Measurements from ENCODE around the gene CARD6. TPM values are rescaled to one million over a fixed set of nuclear protein-coding genes. Genes with fewer than 3 reads are reported as not detected.
"Not testable (repeated sequence)": the region's sequence is repeated elsewhere in the genome, so short reads cannot be mapped to it uniquely, and the experiment has no call there.

Gene CARD6
- 3.8 TPM for polyA plus RNA-seq (2013, experiment 1 of 2)
- polyA plus RNA-seq (2013, experiment 2 of 2): 3.9 TPM

- H3K18ac ChIP-seq (ENCODE audit: low read depth in 1 of 2, low read length in 2 of 2): peak within 1 kb of the TSS in 1 of 2 experiments; percentile 84
Measured at GRCh38 chr5:40841068-40841805, at the start of gene CARD6. Gene CARD6, plus strand, starts transcription at chr5:40841367. Its CDS starts 16 bp downstream, at chr5:40841383.

GRCh38 chr5:40791715-40792139 lies 49.4 kb upstream of the CARD6 start:
- no peak overlapping the region for H3K4ac ChIP-seq (ENCODE audit: low read depth in 1 of 2, low read length in 2 of 2)
- no peaks in the 10 kb centered on the region for H3K27me3 ChIP-seq (ENCODE audit: control insufficient read depth in 1 of 2, insufficient read depth in 1 of 2, low read length in 2 of 2)
- H2BK5ac ChIP-seq (ENCODE audit: low read depth, low read length, poor library complexity, severe bottlenecking): no peak overlapping the region
- H3K4me3 ChIP-seq (ENCODE audit: insufficient read depth in 1 of 2, low read depth in 1 of 2, low read length in 2 of 2): peak overlapping the region in 1 of 2 experiments; percentile 15
- H3K4me2 ChIP-seq (ENCODE audit: low read length, poor library complexity, severe bottlenecking): no peak overlapping the region
- DNase-seq: no peak
- no peak overlapping the region for H2AK5ac ChIP-seq (ENCODE audit: low read length, severe bottlenecking)
- no peak overlapping the region for H2BK15ac ChIP-seq (ENCODE audit: low read depth, poor library complexity, severe bottlenecking)
- H3K36me3 ChIP-seq (ENCODE audit: control insufficient read depth in 1 of 2, insufficient read depth in 2 of 2, low read depth in 1 of 2, low read length in 2 of 2): peaks cover 4 to 17% of the 10 kb centered on the region in 2 experiments
- H3K4me1 ChIP-seq (ENCODE audit: control insufficient read depth, insufficient read depth, low read depth, low read length): no peaks in the 10 kb centered on the region
- no peak overlapping the region for H3K23ac ChIP-seq (ENCODE audit: low read length in 2 of 2)
- no peak overlapping the region for H2BK120ac ChIP-seq (ENCODE audit: low read depth, low read length)
- H2AFZ ChIP-seq (ENCODE audit: low read depth, low read length): no peak overlapping the region
- no peak overlapping the region for H4K8ac ChIP-seq (ENCODE audit: low read length)
- no peak overlapping the region for H4K91ac ChIP-seq (ENCODE audit: low read length)
- WGBS: 84% methylated on average over 2 of the region's 3 CpGs
- no peak overlapping the region for H3K27ac ChIP-seq (ENCODE audit: low read length, poor library complexity, severe bottlenecking)
- no peaks in the 10 kb centered on the region for H3K79me1 ChIP-seq (replicated peaks; ENCODE audit: low read length, poor library complexity, severe bottlenecking)
- H2BK12ac ChIP-seq (ENCODE audit: low read length in 2 of 2): no peak overlapping the region
- peaks cover 8% of the 10 kb centered on the region for H3K9me3 ChIP-seq (ENCODE audit: control insufficient read depth, low read length)
- no peak overlapping the region for H3K14ac ChIP-seq (ENCODE audit: low read length in 2 of 2)
- peak overlapping the region; percentile 25 for H3K9ac ChIP-seq (ENCODE audit: low read length)
- no peak overlapping the region for H3K18ac ChIP-seq (ENCODE audit: low read depth in 1 of 2, low read length in 2 of 2)

More at GRCh38 chr5:40841068-40841805, at the start of gene CARD6:
- Histone ChIP-seq H3K9ac (ENCODE audit: low read length) (peak within 1 kb of the TSS; percentile 99), H3K23ac (ENCODE audit: low read length in 2 of 2) (no peak within 1 kb of the TSS), H3K36me3 (ENCODE audit: control insufficient read depth in 1 of 2, insufficient read depth in 2 of 2, low read depth in 1 of 2, low read length in 2 of 2) (peaks cover 0 to 29% of the 10 kb centered on the region in 2 experiments), H3K27me3 (ENCODE audit: control insufficient read depth in 1 of 2, insufficient read depth in 1 of 2, low read length in 2 of 2) (no peaks in the 10 kb centered on the region), H3K4me3 (ENCODE audit: insufficient read depth in 1 of 2, low read depth in 1 of 2, low read length in 2 of 2) (peak within 1 kb of the TSS in 1 of 2 experiments; percentile 83), H2BK5ac (ENCODE audit: low read depth, low read length, poor library complexity, severe bottlenecking) (no peak within 1 kb of the TSS), H2BK120ac (ENCODE audit: low read depth, low read length) (no peak within 1 kb of the TSS), H4K91ac (ENCODE audit: low read length) (no peak within 1 kb of the TSS), H2AK5ac (ENCODE audit: low read length, severe bottlenecking) (no peak within 1 kb of the TSS), H2AFZ (ENCODE audit: low read depth, low read length) (no peak within 1 kb of the TSS), H3K4me2 (ENCODE audit: low read length, poor library complexity, severe bottlenecking) (no peak within 1 kb of the TSS), H4K8ac (ENCODE audit: low read length) (peak within 1 kb of the TSS; percentile 42), H3K9me3 (ENCODE audit: control insufficient read depth, low read length) (no peaks in the 10 kb centered on the region), H2BK12ac (ENCODE audit: low read length in 2 of 2) (peak within 1 kb of the TSS in 1 of 2 experiments; percentile 63), H3K27ac (ENCODE audit: low read length, poor library complexity, severe bottlenecking) (no peak within 1 kb of the TSS), H3K79me1 (replicated peaks; ENCODE audit: low read length, poor library complexity, severe bottlenecking) (no peaks in the 10 kb centered on the region), H3K14ac (ENCODE audit: low read length in 2 of 2) (no peak within 1 kb of the TSS), H2BK15ac (ENCODE audit: low read depth, poor library complexity, severe bottlenecking) (peak within 1 kb of the TSS; percentile 40), H3K4me1 (ENCODE audit: control insufficient read depth, insufficient read depth, low read depth, low read length) (no peaks in the 10 kb centered on the region), H3K4ac (ENCODE audit: low read depth in 1 of 2, low read length in 2 of 2) (peak within 1 kb of the TSS in 1 of 2 experiments; percentile 26)
- DNase-seq: peak; percentile 76
- WGBS: 24% methylated on average over 8 of the region's 9 CpGs

- H3K18ac ChIP-seq (ENCODE audit: low read depth in 1 of 2, low read length in 2 of 2); H2AFZ ChIP-seq (ENCODE audit: low read depth, low read length); H3K23ac ChIP-seq (ENCODE audit: low read length in 2 of 2); H3K27me3 ChIP-seq (ENCODE audit: control insufficient read depth in 1 of 2, insufficient read depth in 1 of 2, low read length in 2 of 2); H4K8ac ChIP-seq (ENCODE audit: low read length); H2AK5ac ChIP-seq (ENCODE audit: low read length, severe bottlenecking); H3K14ac ChIP-seq (ENCODE audit: low read length in 2 of 2); H2BK12ac ChIP-seq (ENCODE audit: low read length in 2 of 2); H3K4me1 ChIP-seq (ENCODE audit: control insufficient read depth, insufficient read depth, low read depth, low read length); H3K9me3 ChIP-seq (ENCODE audit: control insufficient read depth, low read length); H2BK120ac ChIP-seq (ENCODE audit: low read depth, low read length); H3K4ac ChIP-seq (ENCODE audit: low read depth in 1 of 2, low read length in 2 of 2); H3K27ac ChIP-seq (ENCODE audit: low read length, poor library complexity, severe bottlenecking); H3K9ac ChIP-seq (ENCODE audit: low read length); H2BK5ac ChIP-seq (ENCODE audit: low read depth, low read length, poor library complexity, severe bottlenecking); DNase-seq; H4K91ac ChIP-seq (ENCODE audit: low read length); H3K4me2 ChIP-seq (ENCODE audit: low read length, poor library complexity, severe bottlenecking); H3K79me1 ChIP-seq (replicated peaks; ENCODE audit: low read length, poor library complexity, severe bottlenecking); H2BK15ac ChIP-seq (ENCODE audit: low read depth, poor library complexity, severe bottlenecking); H3K4me3 ChIP-seq (ENCODE audit: insufficient read depth in 1 of 2, low read depth in 1 of 2, low read length in 2 of 2): not testable (repeated sequence)
- H3K36me3 ChIP-seq (ENCODE audit: control insufficient read depth in 1 of 2, insufficient read depth in 2 of 2, low read depth in 1 of 2, low read length in 2 of 2): peaks cover 4 to 14% of the 10 kb centered on the region in 2 experiments
- WGBS: 88% methylated on average over 5 of the region's 10 CpGs
Measured at GRCh38 chr5:40792691-40793090, 48.5 kb upstream of the CARD6 start.

GRCh38 chr5:40794340-40794739 lies 46.8 kb upstream of the CARD6 start:
- H4K8ac ChIP-seq (ENCODE audit: low read length); H2BK12ac ChIP-seq (ENCODE audit: low read length in 2 of 2); H3K14ac ChIP-seq (ENCODE audit: low read length in 2 of 2); H3K4me3 ChIP-seq (ENCODE audit: insufficient read depth in 1 of 2, low read depth in 1 of 2, low read length in 2 of 2); H3K79me1 ChIP-seq (replicated peaks; ENCODE audit: low read length, poor library complexity, severe bottlenecking); H3K4me2 ChIP-seq (ENCODE audit: low read length, poor library complexity, severe bottlenecking); H2AK5ac ChIP-seq (ENCODE audit: low read length, severe bottlenecking); H2BK5ac ChIP-seq (ENCODE audit: low read depth, low read length, poor library complexity, severe bottlenecking); H3K4ac ChIP-seq (ENCODE audit: low read depth in 1 of 2, low read length in 2 of 2); H3K4me1 ChIP-seq (ENCODE audit: control insufficient read depth, insufficient read depth, low read depth, low read length); H3K27me3 ChIP-seq (ENCODE audit: control insufficient read depth in 1 of 2, insufficient read depth in 1 of 2, low read length in 2 of 2); H2AFZ ChIP-seq (ENCODE audit: low read depth, low read length); H3K23ac ChIP-seq (ENCODE audit: low read length in 2 of 2); H3K27ac ChIP-seq (ENCODE audit: low read length, poor library complexity, severe bottlenecking); DNase-seq; H3K18ac ChIP-seq (ENCODE audit: low read depth in 1 of 2, low read length in 2 of 2); H3K9ac ChIP-seq (ENCODE audit: low read length); H3K36me3 ChIP-seq (ENCODE audit: control insufficient read depth in 1 of 2, insufficient read depth in 2 of 2, low read depth in 1 of 2, low read length in 2 of 2); H4K91ac ChIP-seq (ENCODE audit: low read length); H2BK120ac ChIP-seq (ENCODE audit: low read depth, low read length); H2BK15ac ChIP-seq (ENCODE audit: low read depth, poor library complexity, severe bottlenecking); H3K9me3 ChIP-seq (ENCODE audit: control insufficient read depth, low read length): not testable (repeated sequence)

Data from mesenchymal stem cell (in vitro differentiated cells and primary cell).